Trophoblast cell (in vitro differentiated cells and primary cell): Measurements from ENCODE around the gene KIRREL3.
A peak's percentile ranks its signal among the peaks of the same experiment; 100 is the strongest.

Experiments
- DNase-seq, 2 donors: peaks; one replicate each; pipeline ENCODE4 v3.0.0-alpha.2; 2016
- H2AFZ ChIP-seq: 2 replicates; pipeline ENCODE4 v1.6.1; 2013; ENCODE audit warnings: low read length, moderate library complexity, mild to moderate bottlenecking; ENCODE audit not compliant: insufficient read depth, poor library complexity
- H2AK5ac ChIP-seq: 2 replicates; pipeline ENCODE4 v1.6.1; 2013; ENCODE audit warnings: mild to moderate bottlenecking, low read length
- H2BK120ac ChIP-seq: 2 replicates; pipeline ENCODE4 v1.6.1; 2013; ENCODE audit warnings: low read length, mild to moderate bottlenecking, moderate library complexity; ENCODE audit not compliant: insufficient read depth, poor library complexity
- H2BK12ac ChIP-seq: 2 replicates; pipeline ENCODE4 v1.6.1; 2013; ENCODE audit warnings: mild to moderate bottlenecking, low read length, moderate library complexity
- H2BK5ac ChIP-seq: 2 replicates; pipeline ENCODE4 v1.6.1; 2013; ENCODE audit warnings: low read length, low read depth, moderate library complexity, mild to moderate bottlenecking; ENCODE audit not compliant: poor library complexity
- H3K14ac ChIP-seq: 2 replicates; pipeline ENCODE4 v1.6.1; 2013; ENCODE audit warnings: mild to moderate bottlenecking, low read length
- H3K18ac ChIP-seq: 2 replicates; pipeline ENCODE4 v1.6.1; 2013; ENCODE audit warnings: mild to moderate bottlenecking, low read length
- H3K23ac ChIP-seq: 2 replicates; pipeline ENCODE4 v1.6.1; 2013; ENCODE audit warnings: low read length
- H3K27ac ChIP-seq: 2 replicates; pipeline ENCODE4 v1.5.1; 2013; ENCODE audit warnings: low read depth, mild to moderate bottlenecking, inconsistent platforms, low read length, moderate library complexity
- H3K27me3 ChIP-seq: 2 replicates; pipeline ENCODE4 v1.6.1; 2013; ENCODE audit warnings: inconsistent platforms, mild to moderate bottlenecking, low read length, moderate library complexity; ENCODE audit not compliant: insufficient read depth
- H3K36me3 ChIP-seq, 2 experiments: 1 replicate in 1 of 2; 2 replicates in 1 of 2; pipeline ENCODE4 v1.6.1; 2013; ENCODE audit warnings: low read length in 2 of 2, mild to moderate bottlenecking in 2 of 2, moderate library complexity in 1 of 2; ENCODE audit not compliant: insufficient read depth in 2 of 2, control insufficient read depth in 1 of 2
- H3K4ac ChIP-seq: 2 replicates; pipeline ENCODE4 v1.6.1; 2013; ENCODE audit warnings: low read depth, mild to moderate bottlenecking, low read length, moderate library complexity
- H3K4me1 ChIP-seq, 2 experiments: 1 replicate in 1 of 2; 2 replicates in 1 of 2; pipeline ENCODE4 v1.6.1; 2013; ENCODE audit warnings: low read length in 2 of 2, mild to moderate bottlenecking in 2 of 2, moderate library complexity in 1 of 2; ENCODE audit not compliant: insufficient read depth in 2 of 2, control insufficient read depth in 1 of 2
- H3K4me2 ChIP-seq: 2 replicates; pipeline ENCODE4 v1.6.1; 2013; ENCODE audit warnings: inconsistent platforms, mild to moderate bottlenecking, low read length, moderate library complexity
- H3K4me3 ChIP-seq: 2 replicates; pipeline ENCODE4 v1.5.1; 2013; ENCODE audit warnings: mild to moderate bottlenecking, low read depth, low read length, inconsistent platforms
- H3K79me1 ChIP-seq: one replicate; pipeline ENCODE4 v1.6.1; 2013; ENCODE audit warnings: low read length
- H3K79me2 ChIP-seq: 2 replicates; pipeline ENCODE4 v1.6.1; 2013; ENCODE audit warnings: low read length, mild to moderate bottlenecking; ENCODE audit not compliant: control insufficient read depth, insufficient read depth, poor library complexity
- H3K9ac ChIP-seq: 2 replicates; pipeline ENCODE4 v1.6.1; 2013; ENCODE audit warnings: mild to moderate bottlenecking, low read length
- H3K9me3 ChIP-seq: 2 replicates; pipeline ENCODE4 v1.6.1; 2013; ENCODE audit warnings: low read depth, mild to moderate bottlenecking, control low read depth, inconsistent platforms, low read length; ENCODE audit not compliant: insufficient read depth
- H4K12ac ChIP-seq: 2 replicates; pipeline ENCODE4 v1.6.1; 2013; ENCODE audit warnings: low read depth, mild to moderate bottlenecking, low read length, moderate library complexity
- H4K8ac ChIP-seq: 2 replicates; pipeline ENCODE4 v1.6.1; 2013; ENCODE audit warnings: low read depth, mild to moderate bottlenecking, low read length, moderate library complexity
- H4K91ac ChIP-seq: one replicate; pipeline ENCODE4 v1.6.1; 2013; ENCODE audit warnings: low read depth, mild to moderate bottlenecking, low read length, moderate library complexity
- WGBS: extraction: QIAGEN DNeasy Blood & Tissue Kit; methylation state at CpG from one replicate; pipeline ENCODE4 v1.1.7; 2013; ENCODE audit warnings: missing lambda C conversion rate; ENCODE audit not compliant: insufficient read length, insufficient coverage; ENCODE audit errors: extremely low coverage; 5-methylcytosine and 5-hydroxymethylcytosine counted together

KIRREL3 gene

DNA sequence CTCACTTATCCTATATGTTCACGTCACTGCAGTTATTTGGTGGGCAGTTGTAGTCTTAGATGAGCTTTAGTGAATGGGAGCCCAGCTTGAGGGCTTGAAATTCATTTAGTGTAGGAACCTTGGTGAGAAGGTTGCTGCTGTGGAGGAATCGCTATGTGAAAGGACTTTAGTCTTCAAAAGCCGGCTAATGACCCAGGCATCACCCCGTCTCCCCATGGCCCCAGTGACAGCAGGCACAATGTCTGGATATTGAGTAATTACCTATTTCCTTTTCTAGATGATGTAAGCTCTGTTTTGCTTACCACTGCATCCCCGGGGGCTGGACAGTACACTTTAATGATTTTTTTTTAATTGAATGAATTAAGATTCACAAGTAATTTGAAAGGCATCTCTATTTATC lies 361.9 kb downstream of the KIRREL3 start:
- Histone ChIP-seq H3K4ac (no peak overlapping the region), H4K8ac (no peak overlapping the region), H3K27me3 (no peaks in the 10 kb centered on the region), H3K18ac (no peak overlapping the region), H2BK120ac (no peak overlapping the region), H4K12ac (no peak overlapping the region), H3K9ac (no peak overlapping the region), H3K27ac (no peak overlapping the region), H3K4me3 (no peak overlapping the region), H3K36me3 (no peaks in the 10 kb centered on the region), H2AFZ (no peak overlapping the region), H3K23ac (no peak overlapping the region), H3K4me1 (no peaks in the 10 kb centered on the region), H3K4me2 (no peak overlapping the region), H2AK5ac (no peak overlapping the region), H2BK5ac (no peak overlapping the region), H2BK12ac (no peak overlapping the region), H3K79me2 (peaks cover 1% of the 10 kb centered on the region), H3K9me3 (no peaks in the 10 kb centered on the region), H4K91ac (no peak overlapping the region), H3K79me1 (no peaks in the 10 kb centered on the region), H3K14ac (no peak overlapping the region)
- DNase-seq, result no peak
- no CpG with 5 or more reads among the region's 5 CpGs for WGBS

- H3K4me2 ChIP-seq, result no peak overlapping the region
- H3K9ac ChIP-seq, result no peak overlapping the region
- no peak overlapping the region for H4K91ac ChIP-seq
- H2AFZ ChIP-seq, result no peak overlapping the region
- no CpG with 5 or more reads among the region's 2 CpGs for WGBS
- no peak overlapping the region for H3K23ac ChIP-seq
- H3K4ac ChIP-seq, result no peak overlapping the region
- H3K9me3 ChIP-seq, result no peaks in the 10 kb centered on the region
- no peak overlapping the region for H3K27ac ChIP-seq
- no peaks in the 10 kb centered on the region for H3K36me3 ChIP-seq
- DNase-seq, result peak; percentile 71 to 86
- H3K4me1 ChIP-seq, result no peaks in the 10 kb centered on the region
- H3K79me1 ChIP-seq, result no peaks in the 10 kb centered on the region
- peaks cover 1% of the 10 kb centered on the region for H3K79me2 ChIP-seq
- no peak overlapping the region for H4K12ac ChIP-seq
- H2AK5ac ChIP-seq, result no peak overlapping the region
- H2BK12ac ChIP-seq, result no peak overlapping the region
- H3K14ac ChIP-seq, result no peak overlapping the region
- no peak overlapping the region for H4K8ac ChIP-seq
- no peak overlapping the region for H2BK5ac ChIP-seq
- no peak overlapping the region for H3K18ac ChIP-seq
- no peak overlapping the region for H2BK120ac ChIP-seq
- no peaks in the 10 kb centered on the region for H3K27me3 ChIP-seq
- H3K4me3 ChIP-seq, result no peak overlapping the region
Observed at GRCh38 chr11:126637795-126638175, 362.8 kb downstream of the KIRREL3 start.

GRCh38 chr11:126636911-126637794 lies 363.4 kb downstream of the KIRREL3 start:
- Histone ChIP-seq H2AK5ac (no peak overlapping the region), H2BK5ac (no peak overlapping the region), H3K9me3 (no peaks in the 10 kb centered on the region), H4K91ac (no peak overlapping the region), H3K9ac (no peak overlapping the region), H2BK120ac (no peak overlapping the region), H2AFZ (no peak overlapping the region), H3K79me1 (no peaks in the 10 kb centered on the region), H4K12ac (no peak overlapping the region), H3K79me2 (peaks cover 1% of the 10 kb centered on the region), H3K14ac (no peak overlapping the region), H3K23ac (no peak overlapping the region), H3K4ac (no peak overlapping the region), H3K4me3 (no peak overlapping the region), H3K4me1 (no peaks in the 10 kb centered on the region), H3K27me3 (no peaks in the 10 kb centered on the region), H3K27ac (no peak overlapping the region), H3K4me2 (no peak overlapping the region), H3K18ac (no peak overlapping the region), H2BK12ac (no peak overlapping the region), H3K36me3 (no peaks in the 10 kb centered on the region), H4K8ac (no peak overlapping the region)
- peak; percentile 28 to 61 for DNase-seq
- no CpG with 5 or more reads among the region's 5 CpGs for WGBS

- no peak overlapping the region for H4K12ac ChIP-seq
- H3K27ac ChIP-seq, result no peak overlapping the region
- no peak overlapping the region for H3K18ac ChIP-seq
- no CpG with 5 or more reads among the region's 3 CpGs for WGBS
- H2AFZ ChIP-seq, result no peak overlapping the region
- H3K27me3 ChIP-seq, result no peaks in the 10 kb centered on the region
- H3K79me2 ChIP-seq, result peaks cover 1% of the 10 kb centered on the region
- no peak overlapping the region for H4K91ac ChIP-seq
- no peak overlapping the region for H2BK12ac ChIP-seq
- H3K36me3 ChIP-seq, result no peaks in the 10 kb centered on the region
- H3K23ac ChIP-seq, result no peak overlapping the region
- H2AK5ac ChIP-seq, result no peak overlapping the region
- H3K4me3 ChIP-seq, result no peak overlapping the region
- no peak overlapping the region for H2BK120ac ChIP-seq
- no peak overlapping the region for H3K9ac ChIP-seq
- H3K4ac ChIP-seq, result no peak overlapping the region
- no peaks in the 10 kb centered on the region for H3K4me1 ChIP-seq
- DNase-seq, result peak; percentile 52 to 77
- no peak overlapping the region for H3K14ac ChIP-seq
- no peaks in the 10 kb centered on the region for H3K79me1 ChIP-seq
- no peak overlapping the region for H4K8ac ChIP-seq
- no peak overlapping the region for H2BK5ac ChIP-seq
- no peak overlapping the region for H3K4me2 ChIP-seq
- no peaks in the 10 kb centered on the region for H3K9me3 ChIP-seq
Observed at GRCh38 chr11:126635511-126635910, 365.1 kb downstream of the KIRREL3 start.
